Neural cell (in vitro differentiated cells): ENCODE data around the gene PRKCA. TPM values are rescaled to one million over a fixed set of nuclear protein-coding genes. Genes with fewer than 3 reads are reported as not detected.
"Not testable (repeated sequence)": the region's sequence is repeated elsewhere in the genome, so short reads cannot be mapped to it uniquely, and the experiment has no call there.

ENCODE experiments used
- H2AFZ ChIP-seq: fragments of 200-600, 300-800 bp; sonication (generic), shearing (Covaris generic); 2 replicates; pipeline ENCODE4 v1.6.0; 2014; ENCODE audit warnings: low read depth, mild to moderate bottlenecking, antibody characterized with exemption, low read length, moderate library complexity
- H3F3A ChIP-seq: fragments of 200-600 bp; shearing (Covaris generic); 2 replicates; pipeline ENCODE4 v1.6.1; 2016; ENCODE audit warnings: mild to moderate bottlenecking, moderate library complexity, mixed read lengths, antibody characterized with exemption, low read length; ENCODE audit not compliant: insufficient read depth, poor library complexity, severe bottlenecking
- H3K27ac ChIP-seq: fragments of 200-600, 300-800 bp; sonication (generic), shearing (Covaris generic); 2 replicates; pipeline ENCODE4 v1.5.1; 2014; ENCODE audit warnings: mild to moderate bottlenecking, low read length, moderate library complexity
- H3K27me3 ChIP-seq: fragments of 300-800, 200-600 bp; sonication (generic), shearing (Covaris generic); 2 replicates; pipeline ENCODE4 v1.6.0; 2014; ENCODE audit warnings: mild to moderate bottlenecking, low read depth, low read length, moderate library complexity; ENCODE audit not compliant: insufficient read depth
- H3K36me3 ChIP-seq: fragments of 300-800, 200-600 bp; sonication (generic), shearing (Covaris generic); 2 replicates; pipeline ENCODE4 v1.5.1; 2014; ENCODE audit warnings: mild to moderate bottlenecking, antibody characterized with exemption, low read length, moderate library complexity; ENCODE audit not compliant: insufficient read depth
- H3K4me2 ChIP-seq: fragments of 300-800, 200-600 bp; sonication (generic), shearing (Covaris generic); 2 replicates; pipeline ENCODE4 v1.6.0; 2014; ENCODE audit warnings: mild to moderate bottlenecking, low read length
- H3K4me3 ChIP-seq: fragments of 300-800, 200-600 bp; sonication (generic), shearing (Covaris generic); 2 replicates; pipeline ENCODE4 v1.5.1; 2014; ENCODE audit warnings: mild to moderate bottlenecking, low read length, moderate library complexity
- H3K79me2 ChIP-seq: fragments of 200-600 bp; shearing (Covaris generic); replicated peaks from 2 replicates; pipeline ENCODE4 v1.6.0; 2014; ENCODE audit warnings: mild to moderate bottlenecking, low read length, moderate library complexity; ENCODE audit not compliant: insufficient read depth
- H3K9ac ChIP-seq: fragments of 300-800, 200-600 bp; sonication (generic), shearing (Covaris generic); 2 replicates; pipeline ENCODE4 v1.6.1; 2016; ENCODE audit warnings: mild to moderate bottlenecking, low read length, mixed read lengths
- H3K9me2 ChIP-seq: fragments of 200-600 bp; shearing (Covaris generic); 2 replicates; pipeline ENCODE4 v1.6.1; 2016; ENCODE audit warnings: mild to moderate bottlenecking, low read length, mixed read lengths; ENCODE audit not compliant: insufficient read depth
- H3K9me3 ChIP-seq: fragments of 200-600, 300-800 bp; sonication (generic), shearing (Covaris generic); 2 replicates; pipeline ENCODE4 v1.6.1; 2016; ENCODE audit warnings: mild to moderate bottlenecking, mixed run types, low read length, moderate library complexity, mixed read lengths
- H4K20me1 ChIP-seq: fragments of 200-600 bp; shearing (Covaris generic); 2 replicates; pipeline ENCODE4 v1.6.1; 2016; ENCODE audit warnings: mild to moderate bottlenecking, mixed run types; ENCODE audit not compliant: insufficient read depth
- CTCF ChIP-seq: fragments of 450-650 bp; IDR thresholded peaks from 2 replicates; pipeline ENCODE4 v1.5.1; 2014; ENCODE audit warnings: antibody characterized with exemption, mild to moderate bottlenecking, moderate library complexity; ENCODE audit not compliant: poor library complexity, severe bottlenecking
- EZH2 ChIP-seq: fragments of 200-600, 300-800 bp; shearing (Covaris generic), sonication (generic); IDR thresholded peaks from 2 replicates; pipeline ENCODE4 v1.6.1; 2014; ENCODE audit warnings: antibody characterized with exemption, low read length, borderline replicate concordance, mild to moderate bottlenecking; ENCODE audit not compliant: insufficient read depth, poor library complexity, severe bottlenecking
- MXI1 ChIP-seq: fragments of 450-650 bp; conservative IDR thresholded peaks from 2 replicates; pipeline ENCODE4 v1.6.1; 2014; ENCODE audit warnings: antibody characterized with exemption, mild to moderate bottlenecking; ENCODE audit not compliant: poor library complexity, severe bottlenecking
- RAD21 ChIP-seq: fragments of 450-650 bp; conservative IDR thresholded peaks from 2 replicates; pipeline ENCODE4 v1.6.1; 2014; ENCODE audit warnings: antibody characterized with exemption, mild to moderate bottlenecking, moderate library complexity
- REST ChIP-seq: IDR thresholded peaks from 2 replicates; pipeline ENCODE4 v1.6.1; 2012; ENCODE audit warnings: borderline replicate concordance
- SMC3 ChIP-seq: fragments of 450-650 bp; conservative IDR thresholded peaks from 2 replicates; pipeline ENCODE4 v1.6.1; 2014; ENCODE audit warnings: antibody characterized with exemption, mild to moderate bottlenecking, moderate library complexity; ENCODE audit not compliant: poor library complexity
- polyA plus RNA-seq: library from polyadenylated mRNA; depleted of rRNA; stranded (reverse); fragments of >200 nt; gene quantifications from 2 replicates; pipeline ENCODE4 v1.2.3, GENCODE V29; 2014

The PRKCA gene
- polyA plus RNA-seq, 1 donor from 2014 or later: 5.9 TPM

GRCh38 chr17:66340720-66341119, 38.3 kb downstream of the PRKCA start:
- no peak overlapping the region for H3K4me3 ChIP-seq
- no peaks in the 10 kb centered on the region for H3K36me3 ChIP-seq
- H3F3A ChIP-seq: no peaks in the 10 kb centered on the region
- no peak overlapping the region for H3K27ac ChIP-seq
- H4K20me1 ChIP-seq: no peaks in the 10 kb centered on the region
- H2AFZ ChIP-seq: no peak overlapping the region
- no peaks in the 10 kb centered on the region for H3K9me2 ChIP-seq
- no peak overlapping the region for H3K4me2 ChIP-seq
- no peak overlapping the region for H3K9ac ChIP-seq
- no peaks in the 10 kb centered on the region for H3K27me3 ChIP-seq
- no peaks in the 10 kb centered on the region for H3K79me2 ChIP-seq
- no peaks in the 10 kb centered on the region for H3K9me3 ChIP-seq
- no peak for TF ChIP-seq SMC3
- no peak for TF ChIP-seq REST
- no peak for TF ChIP-seq RAD21
- no peak for TF ChIP-seq MXI1

GRCh38 chr17:66341462-66341861, 39.0 kb downstream of the PRKCA start:
- H3K9me2 ChIP-seq: no peaks in the 10 kb centered on the region
- H3K27me3 ChIP-seq: no peaks in the 10 kb centered on the region
- no peaks in the 10 kb centered on the region for H3K79me2 ChIP-seq
- no peak overlapping the region for H3K4me2 ChIP-seq
- no peaks in the 10 kb centered on the region for H3K36me3 ChIP-seq
- no peaks in the 10 kb centered on the region for H3K9me3 ChIP-seq
- H3F3A ChIP-seq: no peaks in the 10 kb centered on the region
- TF ChIP-seq MXI1: no peak
- TF ChIP-seq REST: no peak
- TF ChIP-seq CTCF: no peak
- no peak for TF ChIP-seq SMC3
- no peak for TF ChIP-seq EZH2
- no peak overlapping the region for H3K27ac ChIP-seq
- no peak overlapping the region for H3K9ac ChIP-seq
- no peak overlapping the region for H2AFZ ChIP-seq
- no peaks in the 10 kb centered on the region for H4K20me1 ChIP-seq
- H3K4me3 ChIP-seq: no peak overlapping the region

GRCh38 chr17:66342263-66342662, 39.9 kb downstream of the PRKCA start:
- H3K9ac ChIP-seq, H3K4me3 ChIP-seq, H4K20me1 ChIP-seq, H3K27ac ChIP-seq, H3K36me3 ChIP-seq, H3K9me3 ChIP-seq, H2AFZ ChIP-seq, H3K79me2 ChIP-seq, H3F3A ChIP-seq, H3K27me3 ChIP-seq, H3K9me2 ChIP-seq, H3K4me2 ChIP-seq: not testable (repeated sequence)
